GM10266 (cell line): ENCODE measurements around the gene MRPS26.
A peak's percentile ranks its signal among the peaks of the same experiment; 100 is the strongest.

Experiments
- DNase-seq: peaks from one replicate; pipeline ENCODE4 v3.0.0; 2012; ENCODE audit errors: extremely low spot score
- CTCF ChIP-seq: IDR thresholded peaks from 2 replicates; pipeline ENCODE4 v1.5.1; 2012; ENCODE audit warnings: mild to moderate bottlenecking, low read depth; ENCODE audit not compliant: control insufficient read depth, insufficient read depth; ENCODE audit errors: missing control alignments

The MRPS26 gene

DNA sequence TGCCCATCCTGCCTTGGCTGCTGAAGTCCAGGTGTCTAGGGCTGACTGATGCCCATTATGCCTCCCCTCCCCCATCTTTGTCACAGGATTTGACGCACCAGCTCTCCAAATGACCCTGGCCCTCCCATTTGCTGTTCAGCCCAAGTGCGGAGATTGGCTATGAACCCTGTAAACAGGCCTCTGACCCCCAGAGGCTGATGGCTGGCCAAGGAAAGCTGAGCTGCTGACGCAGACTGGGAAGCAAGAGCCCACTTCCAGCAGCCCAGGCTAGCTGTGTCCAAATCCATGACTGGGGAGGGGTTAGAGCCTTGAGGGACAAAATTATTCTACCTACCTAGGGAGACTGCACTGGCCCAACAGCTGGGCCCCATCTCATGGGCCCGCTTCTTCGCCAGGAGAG, 3.2 kb upstream of the MRPS26 start:
- DNase-seq, result no peak
- TF ChIP-seq CTCF, result no peak

GRCh38 chr20:3043322-3043721, 2.5 kb upstream of the MRPS26 start, which contains the start of gene GNRH2:
Gene GNRH2, plus strand, starts transcription at chr20:3043622. Its CDS starts 793 bp downstream, at chr20:3044415.
- no peak for TF ChIP-seq CTCF
- no peak for DNase-seq

- no peak for DNase-seq
- TF ChIP-seq CTCF, result no peak
These were observed 1.4 kb upstream of the MRPS26 start for GRCh38 chr20:3044336-3044965.

DNA sequence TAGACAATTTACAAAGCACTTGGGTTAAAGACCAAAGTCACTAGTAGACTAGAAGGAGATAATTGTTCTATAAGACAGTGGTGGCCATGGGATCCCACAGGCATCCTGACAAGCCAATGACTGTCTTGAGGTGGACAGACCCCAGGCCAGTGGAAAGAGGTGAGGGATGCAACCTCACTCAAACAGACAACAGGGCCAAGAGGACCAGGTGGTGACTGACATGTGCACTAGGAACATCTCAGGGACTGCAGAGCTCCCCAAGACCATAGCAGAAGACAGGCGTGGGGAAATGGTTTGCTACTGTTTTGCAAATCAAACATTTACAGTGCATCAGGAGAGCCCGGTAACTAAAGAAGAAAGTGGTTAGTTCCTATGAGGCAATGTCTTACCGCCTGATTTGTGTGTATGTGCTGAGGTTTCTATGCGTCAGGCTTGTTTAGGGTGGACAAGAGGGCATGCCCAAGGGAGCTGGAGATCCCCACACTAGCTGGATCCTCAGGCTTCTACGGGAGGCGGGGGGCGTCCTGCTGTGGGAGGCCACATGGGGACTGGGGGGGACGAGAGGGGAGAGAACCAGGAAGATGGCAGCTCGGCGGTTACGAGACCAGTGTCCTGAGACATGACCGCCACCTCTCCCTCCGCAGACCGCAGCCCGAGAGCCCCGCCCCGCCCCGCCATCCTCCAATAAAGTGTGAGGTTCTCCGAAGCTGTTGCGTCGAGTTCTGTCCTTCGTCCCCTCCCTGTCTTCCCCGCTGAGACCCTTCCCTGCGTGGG, 623 bp upstream of the MRPS26 start:
- TF ChIP-seq CTCF, result no peak
- peak; percentile 87 for DNase-seq

- TF ChIP-seq CTCF, result no peak
- DNase-seq, result no peak
These were observed 1.0 kb downstream of the MRPS26 start for GRCh38 chr20:3046677-3047462.

DNA sequence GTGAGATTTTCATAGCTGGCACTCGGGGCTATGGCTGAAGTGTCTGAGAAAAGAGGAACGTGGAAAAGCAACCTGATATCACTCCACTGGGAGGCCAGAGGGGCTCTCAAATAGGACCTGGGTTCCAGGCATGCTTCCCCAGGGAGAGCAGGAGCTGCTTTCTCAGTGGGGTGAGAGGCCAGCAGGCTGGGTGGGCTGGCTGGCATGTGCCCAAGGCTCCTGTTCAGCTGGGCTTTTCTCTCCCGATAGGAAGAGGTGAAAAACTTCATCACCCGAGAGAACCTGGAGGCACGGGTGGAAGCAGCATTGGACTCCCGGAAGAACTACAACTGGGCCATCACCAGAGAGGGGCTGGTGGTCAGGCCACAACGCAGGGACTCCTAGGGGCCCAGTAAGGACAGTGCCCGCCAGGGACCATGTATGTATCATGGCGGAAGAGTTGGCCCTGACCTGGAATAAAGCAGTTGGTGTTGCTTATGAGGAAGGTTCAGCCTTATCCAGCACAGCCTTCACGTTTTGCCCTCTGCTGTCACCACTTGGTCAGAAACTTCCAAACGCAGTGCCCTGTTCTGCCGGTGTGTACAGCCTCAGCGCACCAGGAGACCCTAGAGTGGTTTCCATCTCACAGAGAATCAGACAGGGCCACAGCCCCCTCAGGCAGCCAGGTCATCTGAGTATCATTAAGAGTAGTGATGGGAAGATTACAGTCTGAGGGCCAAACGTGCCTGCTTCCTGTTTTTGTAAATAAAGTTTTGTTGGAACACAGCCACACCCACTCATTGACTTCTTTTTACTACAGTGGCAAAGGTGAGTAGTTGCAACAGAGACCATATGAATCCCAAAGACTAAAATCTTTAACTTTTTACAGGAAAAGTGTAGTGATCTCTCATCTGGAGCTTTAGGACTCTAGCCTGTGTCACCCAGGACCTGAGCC, 1.9 kb downstream of the MRPS26 start:
- no peak for DNase-seq
- TF ChIP-seq CTCF, result no peak
